PC-3 (cell line): Measurements from ENCODE around the gene TEPSIN. TPM values are rescaled to one million over a fixed set of nuclear protein-coding genes. Genes with fewer than 3 reads are reported as not detected.

Experiments used
- ATAC-seq: fragments of 200-7000 bp; cut with Tn5 transposase; 2 replicates; pipeline ENCODE4 v1.9.1; 2020; ENCODE audit warnings: mild to moderate bottlenecking, moderate library complexity
- BruUV-seq: library from RNA; stranded (reverse); fragments of 400-500 nt; replicated peaks from 2 replicates; lab custom pipeline; 2021; lab: Mats Ljungman, UMichigan
- CTCF ChIA-PET: fragments of 300-600 bp; sonication (Branson Sonifier 250); formaldehyde crosslinking; loops from one replicate; lab custom pipeline; 2022; ENCODE audit warnings: antibody characterized with exemption; lab: Charles Lee
- POLR2A ChIA-PET: fragments of 300-600 bp; sonication (Branson Sonifier 250); formaldehyde crosslinking; loops from one replicate; lab custom pipeline; 2022; ENCODE audit warnings: antibody characterized with exemption; ENCODE audit not compliant: unreplicated experiment; lab: Charles Lee
- DNase-seq: peaks from one replicate; pipeline ENCODE4 v3.0.0-alpha.2; 2015
- H2AFZ ChIP-seq: fragments of 300-600 bp; sonication (generic); 2 replicates; pipeline ENCODE4 v1.6.0; 2016; ENCODE audit warnings: antibody characterized with exemption, low read length
- H3F3A ChIP-seq: fragments of 300-600 bp; sonication (generic); one replicate; pipeline ENCODE4 v1.6.0; 2017; ENCODE audit warnings: antibody characterized with exemption, low read length, control low read depth, mild to moderate bottlenecking; ENCODE audit not compliant: unreplicated experiment
- H3K27ac ChIP-seq: fragments of 300-600 bp; sonication (generic); 2 replicates; pipeline ENCODE4 v1.5.1; 2016; ENCODE audit warnings: mild to moderate bottlenecking, low read length
- H3K27me3 ChIP-seq: fragments of 300-600 bp; sonication (generic); 2 replicates; pipeline ENCODE4 v1.6.1; 2016; ENCODE audit warnings: low read length, mixed read lengths
- H3K36me3 ChIP-seq: fragments of 300-600 bp; sonication (generic); 2 replicates; pipeline ENCODE4 v1.6.1; 2016; ENCODE audit warnings: low read depth, mixed run types, low read length, mixed read lengths
- H3K4me1 ChIP-seq: fragments of 300-600 bp; sonication (generic); 2 replicates; pipeline ENCODE4 v1.5.1; 2016; ENCODE audit warnings: low read length; ENCODE audit not compliant: insufficient read depth
- H3K4me2 ChIP-seq: fragments of 300-600 bp; sonication (generic); 2 replicates; pipeline ENCODE4 v1.6.0; 2016; ENCODE audit warnings: low read length
- H3K4me3 ChIP-seq: fragments of 300-600 bp; sonication (generic); 2 replicates; pipeline ENCODE4 v1.5.1; 2016; ENCODE audit warnings: mild to moderate bottlenecking, low read length, mixed read lengths
- H3K79me2 ChIP-seq: fragments of 300-600 bp; sonication (generic); 2 replicates; pipeline ENCODE4 v1.6.1; 2017; ENCODE audit warnings: low read length, mixed read lengths
- H3K9ac ChIP-seq: fragments of 300-600 bp; sonication (generic); 2 replicates; pipeline ENCODE4 v1.6.0; 2016; ENCODE audit warnings: mild to moderate bottlenecking, low read length
- H3K9me2 ChIP-seq: fragments of 300-600 bp; sonication (generic); replicated peaks from 2 replicates; pipeline ENCODE4 v1.6.1; 2016; ENCODE audit warnings: mixed run types, low read length, mixed read lengths
- H3K9me3 ChIP-seq: fragments of 300-600 bp; sonication (generic); 2 replicates; pipeline ENCODE4 v1.6.1; 2016; ENCODE audit warnings: low read length, mixed read lengths
- H4K20me1 ChIP-seq: fragments of 300-600 bp; sonication (generic); 2 replicates; pipeline ENCODE4 v1.6.1; 2016; ENCODE audit warnings: low read length, mixed read lengths
- EZH2 ChIP-seq: fragments of 300-600 bp; sonication (generic); IDR thresholded peaks from one replicate; pipeline ENCODE4 v1.6.1; 2017; ENCODE audit warnings: antibody characterized with exemption, mild to moderate bottlenecking, low read length; ENCODE audit not compliant: unreplicated experiment
- EZH2phosphoT487 ChIP-seq: fragments of 300-600 bp; sonication (generic); IDR thresholded peaks from 2 replicates; pipeline ENCODE4 v1.6.1; 2018; ENCODE audit warnings: mild to moderate bottlenecking, antibody characterized with exemption, low read length, borderline replicate concordance
- intact Hi-C: fragments of 100-400 bp; cut with micrococcal nuclease; formaldehyde crosslinking; loops from 2 replicates; pipeline ENCODE4 v1.9.0; 2023
- total RNA-seq: library from RNA; depleted of rRNA; stranded (reverse); fragments of >200 nt; gene quantifications from 2 replicates; pipeline ENCODE4 v1.2.3, GENCODE V29; 2014
- TF ChIP-seq, protein P1 (sequence below): fragments of 300-600 bp; sonication (generic); conservative IDR thresholded peaks from 2 replicates; pipeline ENCODE4 v1.5.1; 2017; ENCODE audit warnings: antibody characterized with exemption, low read depth, mild to moderate bottlenecking, low read length

The TEPSIN gene
- total RNA-seq, 1 experiment from 2014 or later: 28.8 TPM

DNA sequence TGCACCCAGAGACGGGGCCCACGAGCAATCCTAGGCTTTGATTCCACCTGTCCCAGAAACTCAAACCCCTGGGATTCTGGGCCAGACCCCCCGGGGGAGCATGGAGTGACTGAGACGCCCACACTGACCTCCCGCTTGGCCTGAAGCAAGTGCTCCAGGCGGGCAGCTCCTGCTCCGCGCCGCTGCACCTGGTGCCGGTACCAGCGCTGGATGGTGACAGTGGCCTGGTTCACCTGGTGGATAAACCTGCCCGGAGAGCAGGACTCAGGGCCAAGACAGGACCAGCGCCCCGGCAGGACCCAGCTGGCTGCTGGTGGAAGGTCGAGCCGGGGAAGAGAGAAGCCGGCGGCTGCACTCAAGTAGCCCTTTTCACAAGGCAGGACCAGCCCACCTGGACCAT lies 38.7 kb downstream of the TEPSIN start:
- Histone ChIP-seq H4K20me1 (no peaks in the 10 kb centered on the region), H3K9me3 (no peaks in the 10 kb centered on the region), H3K27ac (no peak overlapping the region), H3F3A (no peaks in the 10 kb centered on the region), H3K4me1 (no peaks in the 10 kb centered on the region), H3K4me2 (no peak overlapping the region), H3K79me2 (no peaks in the 10 kb centered on the region), H3K4me3 (no peak overlapping the region), H3K9ac (no peak overlapping the region), H3K36me3 (no peaks in the 10 kb centered on the region), H2AFZ (no peak overlapping the region), H3K27me3 (no peaks in the 10 kb centered on the region), H3K9me2 (no peaks in the 10 kb centered on the region)
- intact Hi-C loops: loop anchor here (2.0 kb wide), 1 partner anchor 57 kb away; no protein-coding TSS in a partner anchor
- no TSS peak for BruUV-seq
- ATAC-seq (no peak), DNase-seq (no peak)
- CTCF ChIA-PET: interaction anchor here (0.6 kb wide), 1 partner anchor 946 kb away, joined by 3 read pairs; no protein-coding TSS in a partner anchor
- POLR2A ChIA-PET: no interaction called here
- TF ChIP-seq EZH2phosphoT487 (no peak), EZH2 (no peak)
- TF ChIP-seq, protein P1, sequence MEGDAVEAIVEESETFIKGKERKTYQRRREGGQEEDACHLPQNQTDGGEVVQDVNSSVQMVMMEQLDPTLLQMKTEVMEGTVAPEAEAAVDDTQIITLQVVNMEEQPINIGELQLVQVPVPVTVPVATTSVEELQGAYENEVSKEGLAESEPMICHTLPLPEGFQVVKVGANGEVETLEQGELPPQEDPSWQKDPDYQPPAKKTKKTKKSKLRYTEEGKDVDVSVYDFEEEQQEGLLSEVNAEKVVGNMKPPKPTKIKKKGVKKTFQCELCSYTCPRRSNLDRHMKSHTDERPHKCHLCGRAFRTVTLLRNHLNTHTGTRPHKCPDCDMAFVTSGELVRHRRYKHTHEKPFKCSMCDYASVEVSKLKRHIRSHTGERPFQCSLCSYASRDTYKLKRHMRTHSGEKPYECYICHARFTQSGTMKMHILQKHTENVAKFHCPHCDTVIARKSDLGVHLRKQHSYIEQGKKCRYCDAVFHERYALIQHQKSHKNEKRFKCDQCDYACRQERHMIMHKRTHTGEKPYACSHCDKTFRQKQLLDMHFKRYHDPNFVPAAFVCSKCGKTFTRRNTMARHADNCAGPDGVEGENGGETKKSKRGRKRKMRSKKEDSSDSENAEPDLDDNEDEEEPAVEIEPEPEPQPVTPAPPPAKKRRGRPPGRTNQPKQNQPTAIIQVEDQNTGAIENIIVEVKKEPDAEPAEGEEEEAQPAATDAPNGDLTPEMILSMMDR: no peak

DNA sequence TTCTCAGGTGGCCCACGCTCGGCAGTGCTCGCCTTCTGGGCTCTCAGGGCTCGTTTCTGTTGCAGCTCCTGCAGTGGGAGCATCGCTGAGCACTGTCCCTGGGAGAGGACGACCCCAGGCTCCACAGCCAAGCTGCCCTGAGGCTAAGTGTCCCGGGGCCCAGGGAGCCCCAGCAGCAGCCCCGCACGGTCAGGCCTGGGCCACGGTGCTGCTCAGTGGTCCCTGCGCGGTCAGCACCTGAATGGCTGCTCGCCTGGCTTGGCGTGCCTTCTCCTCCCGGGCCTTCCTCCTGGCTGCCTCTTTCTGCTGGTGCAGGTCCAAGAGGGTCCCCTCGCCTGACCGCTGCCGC lies 39.4 kb downstream of the TEPSIN start:
- H3F3A ChIP-seq: no peaks in the 10 kb centered on the region
- TF ChIP-seq, protein P1: no peak
- TF ChIP-seq EZH2 (no peak), EZH2phosphoT487 (no peak)
- CTCF ChIA-PET: no interaction called here
- H3K27ac ChIP-seq: no peak overlapping the region
- H3K4me1 ChIP-seq: no peaks in the 10 kb centered on the region
- no peak overlapping the region for H3K4me2 ChIP-seq
- POLR2A ChIA-PET: no interaction called here
- intact Hi-C loops: no loop called here
- H3K36me3 ChIP-seq: no peaks in the 10 kb centered on the region
- BruUV-seq: no TSS peak
- H4K20me1 ChIP-seq: no peaks in the 10 kb centered on the region
- H3K9me3 ChIP-seq: no peaks in the 10 kb centered on the region
- no peak overlapping the region for H2AFZ ChIP-seq
- ATAC-seq: no peak
- no peaks in the 10 kb centered on the region for H3K27me3 ChIP-seq
- no peak overlapping the region for H3K4me3 ChIP-seq
- no peaks in the 10 kb centered on the region for H3K79me2 ChIP-seq
- DNase-seq: no peak
- no peak overlapping the region for H3K9ac ChIP-seq
- H3K9me2 ChIP-seq: no peaks in the 10 kb centered on the region

DNA sequence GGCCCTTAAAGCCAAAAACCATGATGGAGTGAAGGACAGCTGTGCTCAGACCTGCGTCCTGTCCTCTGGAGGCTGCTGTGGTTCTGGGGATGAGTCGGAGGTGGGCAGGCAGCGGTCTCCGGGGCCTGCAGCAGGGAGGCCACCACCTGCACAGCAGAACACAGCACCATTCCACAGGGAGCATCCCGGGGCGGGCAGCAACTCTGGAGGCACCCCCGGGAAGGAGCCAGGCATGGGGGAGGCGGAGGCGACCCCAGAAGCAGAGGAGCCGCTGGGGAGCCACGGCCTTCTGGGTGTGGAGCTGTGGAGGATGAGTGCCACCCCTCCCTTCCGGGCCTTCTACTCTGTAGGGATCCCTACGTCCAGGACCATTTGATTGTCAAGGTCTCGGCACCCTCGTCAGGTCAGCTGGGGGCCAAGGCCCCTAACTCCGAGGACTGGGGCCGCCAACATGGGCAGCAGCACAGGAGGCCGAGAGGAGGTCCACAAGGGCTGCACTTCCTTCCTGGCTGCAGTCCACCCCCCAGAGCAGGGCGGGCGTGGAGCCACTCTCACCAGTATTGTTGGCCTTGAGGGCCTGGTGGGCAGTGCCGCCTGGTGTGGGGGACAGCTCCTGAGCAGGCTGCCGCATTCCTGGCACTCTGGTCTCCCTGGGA lies 39.9 kb downstream of the TEPSIN start:
- Histone ChIP-seq H3K4me2 (no peak overlapping the region), H3K27ac (no peak overlapping the region), H3K36me3 (no peaks in the 10 kb centered on the region; the same call in 1 of the 2 replicates), H3K4me3 (no peak overlapping the region), H3K27me3 (no peaks in the 10 kb centered on the region), H3K4me1 (no peaks in the 10 kb centered on the region), H3K9ac (no peak overlapping the region), H3F3A (no peaks in the 10 kb centered on the region), H2AFZ (no peak overlapping the region), H3K9me2 (no peaks in the 10 kb centered on the region), H3K9me3 (no peaks in the 10 kb centered on the region), H3K79me2 (no peaks in the 10 kb centered on the region), H4K20me1 (no peaks in the 10 kb centered on the region)
- CTCF ChIA-PET: no interaction called here
- POLR2A ChIA-PET: no interaction called here
- no TSS peak for BruUV-seq
- DNase-seq (no peak), ATAC-seq (no peak)
- intact Hi-C loops: no loop called here
- TF ChIP-seq EZH2 (no peak), EZH2phosphoT487 (no peak)
- TF ChIP-seq, protein P1: no peak
